Measurements from ENCODE around the gene PRKRA. TPM values are rescaled to one million over a fixed set of nuclear protein-coding genes. Genes with fewer than 3 reads are reported as not detected.

PRKRA gene
- total and polyA plus RNA-seq, 9 donors: 34.2 to 57.8 (median 50.7) TPM

DNA sequence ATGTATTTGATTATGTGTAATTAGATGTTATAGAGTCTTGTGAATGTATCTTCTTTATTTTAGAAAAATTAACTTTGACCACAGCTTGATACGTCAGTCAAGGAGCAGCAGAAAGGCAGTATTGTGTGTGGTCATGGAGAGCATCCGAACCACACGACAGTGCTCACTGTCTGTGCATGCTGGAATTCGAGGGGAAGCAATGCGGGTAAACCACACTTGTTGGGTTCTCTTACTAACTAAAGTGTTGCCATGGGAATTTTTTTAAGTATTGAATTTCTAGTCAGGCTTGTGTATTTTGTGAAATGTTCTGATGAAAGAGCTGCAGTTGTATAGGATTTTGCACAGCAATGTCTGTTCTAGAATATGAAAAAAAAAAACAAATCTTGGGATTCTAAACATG lies 5.0 kb upstream of the PRKRA start:
- intact Hi-C loops (cut with DNase I): no loop called here
- no peak for DNase-seq
- no peaks in the 10 kb centered on the region for H3K9me3 ChIP-seq
- no peak overlapping the region for H3K27ac ChIP-seq
- no peaks in the 10 kb centered on the region for H3K27me3 ChIP-seq
- H3K4me1 ChIP-seq (ENCODE audit: insufficient read depth): peaks cover 1% of the 10 kb centered on the region
- 87 to 95% (median 94%) methylated on average over 5 of the region's 5 CpGs for WGBS, 3 donors
- TF ChIP-seq EP300 (IDR thresholded peaks at IDR 0.05) (no peak), POLR2A (IDR thresholded peaks at IDR 0.05) (no peak)
- TF ChIP-seq, protein P1, sequence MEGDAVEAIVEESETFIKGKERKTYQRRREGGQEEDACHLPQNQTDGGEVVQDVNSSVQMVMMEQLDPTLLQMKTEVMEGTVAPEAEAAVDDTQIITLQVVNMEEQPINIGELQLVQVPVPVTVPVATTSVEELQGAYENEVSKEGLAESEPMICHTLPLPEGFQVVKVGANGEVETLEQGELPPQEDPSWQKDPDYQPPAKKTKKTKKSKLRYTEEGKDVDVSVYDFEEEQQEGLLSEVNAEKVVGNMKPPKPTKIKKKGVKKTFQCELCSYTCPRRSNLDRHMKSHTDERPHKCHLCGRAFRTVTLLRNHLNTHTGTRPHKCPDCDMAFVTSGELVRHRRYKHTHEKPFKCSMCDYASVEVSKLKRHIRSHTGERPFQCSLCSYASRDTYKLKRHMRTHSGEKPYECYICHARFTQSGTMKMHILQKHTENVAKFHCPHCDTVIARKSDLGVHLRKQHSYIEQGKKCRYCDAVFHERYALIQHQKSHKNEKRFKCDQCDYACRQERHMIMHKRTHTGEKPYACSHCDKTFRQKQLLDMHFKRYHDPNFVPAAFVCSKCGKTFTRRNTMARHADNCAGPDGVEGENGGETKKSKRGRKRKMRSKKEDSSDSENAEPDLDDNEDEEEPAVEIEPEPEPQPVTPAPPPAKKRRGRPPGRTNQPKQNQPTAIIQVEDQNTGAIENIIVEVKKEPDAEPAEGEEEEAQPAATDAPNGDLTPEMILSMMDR (IDR thresholded peaks at IDR 0.05): no peak
- H3K4me3 ChIP-seq: no peak overlapping the region
- H3K36me3 ChIP-seq: no peaks in the 10 kb centered on the region

DNA sequence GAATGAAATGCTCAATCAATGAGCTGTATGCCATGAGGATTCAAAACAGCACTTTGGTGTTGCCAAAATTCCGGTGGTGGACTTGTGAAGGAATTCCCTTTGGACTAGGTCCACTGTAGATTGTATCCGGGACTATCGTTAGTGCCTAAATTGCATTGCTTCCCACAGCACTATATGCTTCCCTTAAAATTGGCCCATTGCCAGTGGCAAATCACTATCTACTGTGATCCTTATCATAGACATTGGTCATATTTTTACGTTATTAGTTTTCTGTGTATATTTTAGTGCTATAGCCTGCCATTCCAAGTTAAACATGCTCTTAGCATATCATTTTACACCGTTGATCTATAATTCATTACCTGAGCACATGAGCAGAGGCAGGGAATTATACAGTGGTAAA lies 1.9 kb upstream of the PRKRA start:
- intact Hi-C loops (cut with DNase I): no loop called here
- H3K27ac ChIP-seq: no peak overlapping the region
- 58 to 76% (median 62%) methylated on average over 5 of the region's 5 CpGs for WGBS, 3 donors

DNA sequence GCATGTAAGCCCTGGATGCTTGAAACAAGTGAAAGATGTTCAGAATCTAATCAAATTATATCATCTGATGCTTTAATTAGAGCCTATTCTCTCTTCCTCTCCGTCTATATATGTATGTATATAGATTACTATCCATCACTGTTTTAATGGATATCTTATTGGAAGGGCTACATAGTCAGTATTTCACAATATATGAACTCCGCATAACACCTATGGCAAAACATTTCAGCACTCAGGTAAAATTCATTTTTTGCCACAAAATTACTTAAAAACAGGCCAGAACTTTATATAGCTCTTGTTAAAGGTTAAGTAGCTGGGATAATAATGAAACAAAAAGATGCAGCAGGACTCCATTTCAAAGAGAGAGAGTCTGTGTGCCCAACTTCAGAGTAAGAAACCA lies 1.4 kb upstream of the PRKRA start:
- Histone ChIP-seq H3K4me3 (peak overlapping the region; percentile 86), H3K27ac (peak overlapping the region in 1 of 2 donors; percentile 98), H3K27me3 (no peaks in the 10 kb centered on the region), H3K36me3 (no peaks in the 10 kb centered on the region), H3K9me3 (no peaks in the 10 kb centered on the region), H3K4me1 (ENCODE audit: insufficient read depth) (peaks cover 6% of the 10 kb centered on the region)
- WGBS, 3 donors: 92 to 97% (median 93%) methylated on average over 2 of the region's 2 CpGs
- no peak for TF ChIP-seq POLR2A (IDR thresholded peaks at IDR 0.05)
- intact Hi-C loops (cut with DNase I): no loop called here
- DNase-seq: no peak

More for the DNA sequence above, 1.9 kb upstream of the PRKRA start:
- Histone ChIP-seq H3K27me3 (no peaks in the 10 kb centered on the region), H3K4me1 (ENCODE audit: insufficient read depth) (peaks cover 6% of the 10 kb centered on the region), H3K36me3 (no peaks in the 10 kb centered on the region), H3K4me3 (no peak overlapping the region), H3K9me3 (no peaks in the 10 kb centered on the region)
- no peak for TF ChIP-seq EP300 (IDR thresholded peaks at IDR 0.05)
- no peak for DNase-seq

DNA sequence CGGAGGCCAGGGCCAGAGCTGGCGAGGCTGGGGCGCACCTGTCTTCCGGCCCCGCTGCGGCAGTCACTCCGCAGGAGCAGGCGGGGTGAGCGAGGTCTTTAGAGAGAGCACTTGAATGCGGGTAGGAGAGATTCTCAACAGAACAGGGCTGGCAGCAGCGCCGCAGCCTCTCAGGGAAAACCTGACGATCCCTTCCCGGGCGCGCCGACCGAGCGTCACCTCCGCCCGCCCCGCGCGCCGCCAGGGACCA lies 526 bp downstream of the PRKRA start:
- no peak for DNase-seq
- Histone ChIP-seq H3K27ac (peak overlapping the region; percentile 86 to 98), H3K9me3 (no peaks in the 10 kb centered on the region), H3K4me1 (ENCODE audit: insufficient read depth) (peaks cover 6% of the 10 kb centered on the region), H3K27me3 (no peaks in the 10 kb centered on the region), H3K36me3 (no peaks in the 10 kb centered on the region), H3K4me3 (peak overlapping the region; percentile 86)
- intact Hi-C loops (cut with DNase I): loop anchor here in 1 of 4 donors (2.0 kb wide), 1 partner anchor 72 kb away; no protein-coding TSS in a partner anchor
- TF ChIP-seq EP300 (IDR thresholded peaks at IDR 0.05) (no peak), POLR2A (IDR thresholded peaks at IDR 0.05) (no peak)
- TF ChIP-seq, protein P1 (IDR thresholded peaks at IDR 0.05): no peak
- WGBS, 3 donors: 0 to 1% (median 0%) methylated on average over 16 to 25 of the region's 25 CpGs

DNA sequence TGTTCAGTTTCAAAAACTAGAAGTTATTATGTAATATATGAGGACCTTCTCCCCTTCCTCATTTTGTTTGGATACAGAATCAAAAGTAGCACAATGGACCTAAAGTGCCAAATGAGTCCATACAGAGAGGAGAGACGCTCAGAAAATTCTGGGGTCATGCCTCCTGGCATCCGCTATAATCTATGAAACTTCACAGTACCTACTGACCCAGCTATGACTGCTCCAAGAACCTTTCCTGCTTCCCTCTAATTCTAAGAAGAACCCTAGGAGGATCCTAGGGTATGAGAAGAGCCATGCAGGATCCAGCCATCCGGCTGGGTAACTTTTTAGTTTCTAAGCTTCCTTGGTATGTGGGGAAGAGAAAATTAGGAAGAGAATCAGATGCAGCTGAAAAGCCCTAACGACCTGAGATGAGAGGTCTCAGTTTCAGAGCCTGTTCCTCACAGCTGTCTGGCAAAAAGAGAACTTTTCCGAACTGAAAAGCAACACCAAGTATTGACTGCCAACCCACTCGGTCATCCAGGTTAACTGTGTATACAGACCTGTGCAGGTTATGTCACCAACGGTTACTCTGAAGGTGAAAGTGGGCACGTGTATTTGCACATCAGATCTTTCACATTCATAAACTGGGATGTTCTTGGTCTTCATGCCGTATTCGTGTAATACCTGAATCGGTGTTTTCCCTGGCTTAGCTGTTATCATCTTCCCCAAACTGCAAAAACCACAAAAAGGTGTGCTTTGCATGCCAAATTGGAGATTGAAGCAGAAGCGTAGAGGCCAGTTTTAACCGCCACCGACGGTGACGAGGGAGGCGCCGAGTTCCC lies 1.1 kb downstream of the PRKRA start:
- intact Hi-C loops (cut with DNase I): loop anchor here in 1 of 4 donors (2.0 kb wide), 1 partner anchor 73 kb away; no protein-coding TSS in a partner anchor
- no peak for TF ChIP-seq EP300 (IDR thresholded peaks at IDR 0.05)
- no peak for TF ChIP-seq POLR2A (IDR thresholded peaks at IDR 0.05)
- TF ChIP-seq, protein P1 (IDR thresholded peaks at IDR 0.05): no peak
- Histone ChIP-seq H3K36me3 (no peaks in the 10 kb centered on the region), H3K27me3 (no peaks in the 10 kb centered on the region), H3K4me1 (ENCODE audit: insufficient read depth) (peaks cover 6% of the 10 kb centered on the region), H3K27ac (peak overlapping the region; percentile 86 to 98), H3K9me3 (no peaks in the 10 kb centered on the region), H3K4me3 (peak overlapping the region; percentile 86)
- WGBS, 3 donors: 4 to 7% (median 7%) methylated on average over 18 of the region's 18 CpGs
- DNase-seq: no peak
